ENCODE results near the gene NCKIPSD.

The NCKIPSD gene

GRCh38 chr3:48681974-48682610, 3.6 kb downstream of the NCKIPSD start:
- no peak overlapping the region for H3K4me3 ChIP-seq (ENCODE audit: low read depth, low read length)
- TF ChIP-seq, protein P1, sequence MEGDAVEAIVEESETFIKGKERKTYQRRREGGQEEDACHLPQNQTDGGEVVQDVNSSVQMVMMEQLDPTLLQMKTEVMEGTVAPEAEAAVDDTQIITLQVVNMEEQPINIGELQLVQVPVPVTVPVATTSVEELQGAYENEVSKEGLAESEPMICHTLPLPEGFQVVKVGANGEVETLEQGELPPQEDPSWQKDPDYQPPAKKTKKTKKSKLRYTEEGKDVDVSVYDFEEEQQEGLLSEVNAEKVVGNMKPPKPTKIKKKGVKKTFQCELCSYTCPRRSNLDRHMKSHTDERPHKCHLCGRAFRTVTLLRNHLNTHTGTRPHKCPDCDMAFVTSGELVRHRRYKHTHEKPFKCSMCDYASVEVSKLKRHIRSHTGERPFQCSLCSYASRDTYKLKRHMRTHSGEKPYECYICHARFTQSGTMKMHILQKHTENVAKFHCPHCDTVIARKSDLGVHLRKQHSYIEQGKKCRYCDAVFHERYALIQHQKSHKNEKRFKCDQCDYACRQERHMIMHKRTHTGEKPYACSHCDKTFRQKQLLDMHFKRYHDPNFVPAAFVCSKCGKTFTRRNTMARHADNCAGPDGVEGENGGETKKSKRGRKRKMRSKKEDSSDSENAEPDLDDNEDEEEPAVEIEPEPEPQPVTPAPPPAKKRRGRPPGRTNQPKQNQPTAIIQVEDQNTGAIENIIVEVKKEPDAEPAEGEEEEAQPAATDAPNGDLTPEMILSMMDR (IDR thresholded peaks at IDR 0.05; ENCODE audit: borderline replicate concordance, insufficient read depth, low read depth, low read length), result no peak

DNA sequence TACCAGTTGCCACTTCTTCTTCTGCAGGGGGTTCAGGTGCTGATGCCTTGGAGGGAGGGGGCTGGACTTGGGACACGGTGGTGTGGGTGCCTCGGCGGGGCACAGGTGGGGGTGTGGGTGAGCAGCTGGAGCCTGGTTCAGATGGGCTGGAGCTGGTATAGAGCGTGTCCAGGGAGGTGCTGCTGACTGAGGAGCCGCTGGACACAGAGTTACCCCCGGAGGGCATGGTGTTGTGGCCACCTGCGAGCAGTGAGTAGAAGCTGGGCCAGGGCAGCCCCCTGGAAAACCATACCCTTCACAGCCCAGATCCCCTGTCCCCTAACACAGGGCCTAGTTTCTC, 4.2 kb downstream of the NCKIPSD start:
- TF ChIP-seq, protein P1 (IDR thresholded peaks at IDR 0.05; ENCODE audit: borderline replicate concordance, insufficient read depth, low read depth, low read length), result no peak
- no peak overlapping the region for H3K4me3 ChIP-seq (ENCODE audit: low read depth, low read length)

DNA sequence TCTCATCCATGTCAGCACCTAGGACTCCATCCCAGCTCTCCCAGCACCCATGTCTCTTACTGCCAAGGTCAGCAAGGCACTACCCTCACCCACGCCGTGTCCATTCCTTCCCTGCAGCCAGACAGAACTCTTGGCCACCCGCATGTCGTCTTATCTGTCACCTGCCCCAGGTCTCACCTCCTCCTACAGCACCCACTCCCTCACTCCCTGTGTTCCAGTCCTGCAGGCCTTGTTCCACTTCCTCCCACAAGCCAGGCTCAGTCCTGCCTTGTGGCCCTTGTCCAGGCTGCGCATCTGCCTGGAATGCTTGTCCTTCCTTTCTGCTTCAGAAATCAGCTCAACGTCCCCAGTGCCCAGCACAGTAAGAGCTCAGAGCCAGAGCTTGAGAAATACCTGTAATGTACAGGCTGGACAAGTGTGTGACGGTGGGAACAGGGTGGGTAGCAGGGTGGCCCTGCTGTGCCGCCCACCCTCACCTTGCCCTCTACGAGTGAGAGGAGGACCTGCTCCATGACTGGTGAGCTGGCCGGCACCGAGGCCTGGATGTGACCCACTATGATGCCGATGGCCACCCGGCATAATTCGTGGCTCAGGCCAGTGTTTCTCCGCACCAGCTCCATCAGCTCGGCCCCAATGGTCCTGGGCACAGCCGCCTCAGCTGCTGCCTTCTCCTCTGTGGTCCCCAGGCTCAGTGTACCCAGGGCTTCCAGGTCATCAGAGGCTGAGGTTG, 4.7 kb downstream of the NCKIPSD start:
- TF ChIP-seq, protein P1 (IDR thresholded peaks at IDR 0.05; ENCODE audit: borderline replicate concordance, insufficient read depth, low read depth, low read length), result no peak
- H3K4me3 ChIP-seq (ENCODE audit: low read depth, low read length), result no peak overlapping the region

- no peak overlapping the region for H3K4me3 ChIP-seq (ENCODE audit: low read depth, low read length)
- TF ChIP-seq, protein P1 (IDR thresholded peaks at IDR 0.05; ENCODE audit: borderline replicate concordance, insufficient read depth, low read depth, low read length), result no peak
These were observed 6.0 kb downstream of the NCKIPSD start for GRCh38 chr3:48679411-48680391.

- TF ChIP-seq, protein P1 (IDR thresholded peaks at IDR 0.05; ENCODE audit: borderline replicate concordance, insufficient read depth, low read depth, low read length), result no peak
- H3K4me3 ChIP-seq (ENCODE audit: low read depth, low read length), result no peak overlapping the region
These were observed 6.9 kb downstream of the NCKIPSD start for GRCh38 chr3:48678566-48679380.

DNA sequence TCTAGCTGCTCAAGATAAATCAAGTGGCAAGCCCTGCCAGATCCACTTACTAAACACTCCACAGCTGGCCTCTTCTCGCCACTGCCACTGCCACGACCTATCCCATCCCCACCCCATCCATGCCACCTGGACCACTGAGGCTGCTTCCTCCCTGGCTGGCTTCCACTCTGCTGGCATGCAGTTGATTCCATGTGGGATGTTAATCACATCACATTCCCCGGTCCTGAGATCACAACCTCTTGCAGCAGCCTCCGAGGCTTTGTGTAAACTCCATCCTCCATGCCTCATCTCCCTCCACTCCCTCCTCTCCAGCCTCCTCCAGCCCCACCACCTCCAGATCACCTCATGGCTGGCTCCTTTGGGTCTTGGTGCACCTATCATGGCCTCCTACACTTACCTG, 7.7 kb downstream of the NCKIPSD start:
- no peak overlapping the region for H3K4me3 ChIP-seq (ENCODE audit: low read depth, low read length)
- TF ChIP-seq, protein P1 (IDR thresholded peaks at IDR 0.05; ENCODE audit: borderline replicate concordance, insufficient read depth, low read depth, low read length), result no peak

All from GM12875 (cell line).